NCI-H146 treated with DMSO at 0.1 percent for 48 hours (cell line): ENCODE measurements around the gene AHRR.

Source experiments
- DNase-seq: peaks from one replicate; lab custom pipeline; 2025; ENCODE audit not compliant: unreplicated experiment; lab: John Stamatoyannopoulos, UW

Gene AHRR

GRCh38 chr5:425714-426113, 104.2 kb downstream of the AHRR start:
- DNase-seq, result peak; percentile 67

GRCh38 chr5:426392-426976, 105.0 kb downstream of the AHRR start:
- no peak for DNase-seq

- DNase-seq, result no peak
These were observed 106.0 kb downstream of the AHRR start for GRCh38 chr5:427415-428087.

GRCh38 chr5:428219-428618, 106.7 kb downstream of the AHRR start:
- DNase-seq, result no peak

- no peak for DNase-seq
These were observed 107.4 kb downstream of the AHRR start for GRCh38 chr5:428754-429452.

- no peak for DNase-seq
These were observed 108.1 kb downstream of the AHRR start for GRCh38 chr5:429453-430188.

GRCh38 chr5:430214-430925, 108.9 kb downstream of the AHRR start:
- DNase-seq, result no peak

- DNase-seq, result no peak
These were observed 109.6 kb downstream of the AHRR start for GRCh38 chr5:431001-431710.

GRCh38 chr5:431711-432050, 110.2 kb downstream of the AHRR start:
- no peak for DNase-seq

- no peak for DNase-seq
These were observed 110.8 kb downstream of the AHRR start for GRCh38 chr5:432201-432927.

- DNase-seq, result no peak
These were observed 111.6 kb downstream of the AHRR start for GRCh38 chr5:432928-433791.

- no peak for DNase-seq
These were observed 112.3 kb downstream of the AHRR start for GRCh38 chr5:433836-434235.

- no peak for DNase-seq
These were observed 113.1 kb downstream of the AHRR start for GRCh38 chr5:434443-435146.

- DNase-seq, result no peak
These were observed 113.8 kb downstream of the AHRR start for GRCh38 chr5:435156-435790.

- no peak for DNase-seq
These were observed 114.6 kb downstream of the AHRR start for GRCh38 chr5:435961-436640.

GRCh38 chr5:436641-436975, 115.1 kb downstream of the AHRR start:
- no peak for DNase-seq

GRCh38 chr5:437281-437771, 115.8 kb downstream of the AHRR start:
- no peak for DNase-seq
